Germinal center (tissue), 1 donor: Measurements from ENCODE around the gene MCRS1.

ENCODE experiments used
- DNase-seq: peaks from one replicate; pipeline ENCODE4 v3.0.0; 2012; ENCODE audit warnings: mixed read lengths, low spot score

Gene MCRS1

GRCh38 chr12:49582201-49582600, 14.3 kb upstream of the MCRS1 start:
- no peak for DNase-seq

GRCh38 chr12:49580572-49581535, 12.9 kb upstream of the MCRS1 start:
- peak; percentile 59 for DNase-seq

- no peak for DNase-seq
Observed at GRCh38 chr12:49578471-49579112, 10.7 kb upstream of the MCRS1 start.

- DNase-seq: no peak
Observed at GRCh38 chr12:49577589-49578315, 9.8 kb upstream of the MCRS1 start.

GRCh38 chr12:49568442-49569162, 660 bp upstream of the MCRS1 start:
- DNase-seq: no peak

GRCh38 chr12:49567302-49567610, 686 bp downstream of the MCRS1 start:
- DNase-seq: no peak

GRCh38 chr12:49566361-49566760, 1.6 kb downstream of the MCRS1 start:
- DNase-seq: no peak

- DNase-seq: no peak
Observed at GRCh38 chr12:49565406-49566265, 2.3 kb downstream of the MCRS1 start.

GRCh38 chr12:49564686-49565405, 3.1 kb downstream of the MCRS1 start:
- no peak for DNase-seq

GRCh38 chr12:49563951-49564685, 3.8 kb downstream of the MCRS1 start:
- no peak for DNase-seq

GRCh38 chr12:49562831-49563230, 5.1 kb downstream of the MCRS1 start:
- no peak for DNase-seq

- DNase-seq: no peak
Observed at GRCh38 chr12:49562233-49562632, 5.7 kb downstream of the MCRS1 start.

GRCh38 chr12:49560695-49561094, 7.2 kb downstream of the MCRS1 start:
- DNase-seq: no peak

- DNase-seq: no peak
Observed at GRCh38 chr12:49559011-49559675, 8.8 kb downstream of the MCRS1 start.

GRCh38 chr12:49558526-49558925, 9.4 kb downstream of the MCRS1 start:
- no peak for DNase-seq

- no peak for DNase-seq
Observed at GRCh38 chr12:49557917-49558215, 10.1 kb downstream of the MCRS1 start.

- DNase-seq: no peak
Observed at GRCh38 chr12:49557187-49557916, 10.6 kb downstream of the MCRS1 start.

- DNase-seq: no peak
Observed at GRCh38 chr12:49556391-49557186, 11.4 kb downstream of the MCRS1 start.
